Esophagus muscularis mucosa (tissue), 4 donors: ENCODE results near the gene ETFB. TPM values are rescaled to one million over a fixed set of nuclear protein-coding genes. Genes with fewer than 3 reads are reported as not detected.

Experiments
- DNase-seq: peaks from one replicate; pipeline ENCODE4 v3.0.0-alpha.2; 2017; ENCODE audit errors: extremely low spot score
- H3K27ac ChIP-seq, 4 donors: fragments of 200-600 bp; sonication (generic); replicated peaks in 1 of 4; 1 replicate in 3 of 4; 2 replicates in 1 of 4; pipeline ENCODE4 v1.5.1; 2016 to 2019; ENCODE audit warnings: mild to moderate bottlenecking in 1 of 4
- H3K27me3 ChIP-seq, 4 donors: fragments of 200-600 bp; sonication (generic); one replicate each; pipeline versions ENCODE4 v1.5.1 to v1.6.0; 2016 to 2019
- H3K36me3 ChIP-seq, 4 donors: fragments of 200-600 bp; sonication (generic); one replicate each; pipeline ENCODE4 v1.5.1; 2016 to 2019
- H3K4me1 ChIP-seq, 4 donors: fragments of 200-600 bp; sonication (generic); one replicate each; pipeline ENCODE4 v1.5.1; 2016 to 2019
- H3K4me3 ChIP-seq, 4 donors: fragments of 200-600 bp; sonication (generic); 1 replicate in 2 of 4; 2 replicates in 2 of 4; pipeline ENCODE4 v1.5.1; 2016 to 2019; ENCODE audit warnings: mild to moderate bottlenecking in 4 of 4, moderate library complexity in 1 of 4
- H3K9me3 ChIP-seq, 4 donors: fragments of 200-600 bp; sonication (generic); 1 replicate in 3 of 4; 2 replicates in 1 of 4; pipeline ENCODE4 v1.5.1; 2016 to 2019
- EP300 ChIP-seq: sonication (generic); formaldehyde crosslinking; IDR thresholded peaks from one replicate; pipeline ENCODE4 v1.6.1; 2017; ENCODE audit warnings: antibody characterized with exemption
- POLR2A ChIP-seq: fragments of 450-650 bp; IDR thresholded peaks from one replicate; pipeline ENCODE4 v1.6.1; 2017; ENCODE audit warnings: antibody characterized with exemption, moderate library complexity, mild to moderate bottlenecking, low read depth
- POLR2AphosphoS5 ChIP-seq, 2 donors: sonication (generic); formaldehyde crosslinking; IDR thresholded peaks; one replicate each; pipeline ENCODE4 v1.6.1; 2017; ENCODE audit warnings: antibody characterized with exemption in 2 of 2
- WGBS: methylation state at CpG from one replicate; pipeline ENCODE4 v1.1.5; 2018; 5-methylcytosine and 5-hydroxymethylcytosine counted together
- intact Hi-C: fragments of 100-400 bp; cut with DNase I; formaldehyde crosslinking; loops from one replicate; pipeline ENCODE4 v1.15.1; 2023
- total RNA-seq, 4 donors: library from RNA; depleted of rRNA; stranded (reverse); fragments of >200 nt; gene quantifications; one replicate each; pipeline versions ENCODE4 v1.1.0 to v1.2.1, GENCODE V29; 2016
- TF ChIP-seq, protein P1 (sequence below), 3 experiments: fragments of 200-600 bp in 2 of 3; fragments of 450-650 bp in 1 of 3; sonication (generic) in 2 of 3; IDR thresholded peaks; one replicate each; pipeline ENCODE4 v1.5.1; 2017 to 2019; ENCODE audit warnings: antibody characterized with exemption in 3 of 3, mild to moderate bottlenecking in 2 of 3, moderate library complexity in 1 of 3

ETFB gene
- total RNA-seq, 4 donors from 2014 or later: 86.3 to 121 (median 106) TPM

DNA sequence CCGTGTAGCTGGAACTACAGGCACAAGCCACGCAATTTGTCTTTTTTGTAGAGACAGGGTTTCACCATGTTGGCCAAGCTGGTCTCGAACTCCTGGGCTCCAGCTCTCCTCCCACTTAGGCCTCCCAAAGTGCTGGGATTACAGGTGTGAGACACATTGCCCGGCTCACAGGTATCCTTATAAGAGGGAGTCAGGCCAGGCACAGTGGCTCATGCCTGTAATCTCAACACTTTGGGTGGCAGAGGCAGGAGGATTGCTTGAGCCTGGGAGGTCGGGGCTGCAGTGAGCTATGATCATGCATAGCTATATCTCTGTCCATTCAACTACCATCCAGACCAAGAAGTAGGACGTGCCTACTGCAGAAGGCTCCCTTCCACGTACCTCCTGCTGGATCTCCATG is 64.9 kb downstream of the ETFB start:
- H3K9me3 ChIP-seq: peaks cover 0 to 33% (median 18%) of the 10 kb centered on the region in 4 donors
- intact Hi-C loops: no loop called here
- DNase-seq: no peak
- H3K27ac ChIP-seq: no peak overlapping the region
- H3K4me1 ChIP-seq: no peaks in the 10 kb centered on the region
- H3K27me3 ChIP-seq: peaks cover 0 to 57% (median 0%) of the 10 kb centered on the region in 4 donors
- 81% methylated on average over 7 of the region's 7 CpGs for WGBS
- TF ChIP-seq, protein P1, sequence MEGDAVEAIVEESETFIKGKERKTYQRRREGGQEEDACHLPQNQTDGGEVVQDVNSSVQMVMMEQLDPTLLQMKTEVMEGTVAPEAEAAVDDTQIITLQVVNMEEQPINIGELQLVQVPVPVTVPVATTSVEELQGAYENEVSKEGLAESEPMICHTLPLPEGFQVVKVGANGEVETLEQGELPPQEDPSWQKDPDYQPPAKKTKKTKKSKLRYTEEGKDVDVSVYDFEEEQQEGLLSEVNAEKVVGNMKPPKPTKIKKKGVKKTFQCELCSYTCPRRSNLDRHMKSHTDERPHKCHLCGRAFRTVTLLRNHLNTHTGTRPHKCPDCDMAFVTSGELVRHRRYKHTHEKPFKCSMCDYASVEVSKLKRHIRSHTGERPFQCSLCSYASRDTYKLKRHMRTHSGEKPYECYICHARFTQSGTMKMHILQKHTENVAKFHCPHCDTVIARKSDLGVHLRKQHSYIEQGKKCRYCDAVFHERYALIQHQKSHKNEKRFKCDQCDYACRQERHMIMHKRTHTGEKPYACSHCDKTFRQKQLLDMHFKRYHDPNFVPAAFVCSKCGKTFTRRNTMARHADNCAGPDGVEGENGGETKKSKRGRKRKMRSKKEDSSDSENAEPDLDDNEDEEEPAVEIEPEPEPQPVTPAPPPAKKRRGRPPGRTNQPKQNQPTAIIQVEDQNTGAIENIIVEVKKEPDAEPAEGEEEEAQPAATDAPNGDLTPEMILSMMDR (IDR thresholded peaks at IDR 0.05): no peak
- TF ChIP-seq POLR2A (no peak), POLR2AphosphoS5 (IDR thresholded peaks at IDR 0.05) (no peak), EP300 (no peak)
- H3K36me3 ChIP-seq: no peaks in the 10 kb centered on the region
- no peak overlapping the region for H3K4me3 ChIP-seq

DNA sequence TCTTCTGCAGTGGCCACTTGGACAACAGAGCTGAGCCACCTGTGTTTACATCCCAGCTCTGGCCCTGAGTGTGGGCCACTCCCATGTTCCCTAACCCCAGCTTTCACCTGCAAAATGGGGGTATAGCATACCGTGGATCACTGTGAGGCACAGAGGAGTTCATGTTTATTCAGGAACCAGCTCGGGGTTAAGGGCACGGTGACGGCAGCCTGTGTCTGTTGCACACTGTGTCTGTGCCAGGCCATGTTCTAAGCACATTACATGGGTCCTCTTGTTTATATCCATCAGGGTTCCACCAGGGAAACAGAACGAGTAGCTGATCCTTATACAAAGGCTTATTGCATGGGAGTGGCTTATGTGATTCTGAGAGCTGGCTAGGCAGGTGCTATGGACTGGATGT is 68.8 kb downstream of the ETFB start:
- Histone ChIP-seq H3K4me1 (no peaks in the 10 kb centered on the region), H3K27ac (no peak overlapping the region), H3K27me3 (peaks cover 0 to 76% (median 5%) of the 10 kb centered on the region in 4 donors), H3K36me3 (no peaks in the 10 kb centered on the region), H3K9me3 (peaks cover 0 to 10% (median 4%) of the 10 kb centered on the region in 4 donors), H3K4me3 (no peak overlapping the region)
- TF ChIP-seq, protein P1 (IDR thresholded peaks at IDR 0.05): no peak
- intact Hi-C loops: no loop called here
- WGBS: 82% methylated on average over 4 of the region's 5 CpGs
- DNase-seq: no peak

DNA sequence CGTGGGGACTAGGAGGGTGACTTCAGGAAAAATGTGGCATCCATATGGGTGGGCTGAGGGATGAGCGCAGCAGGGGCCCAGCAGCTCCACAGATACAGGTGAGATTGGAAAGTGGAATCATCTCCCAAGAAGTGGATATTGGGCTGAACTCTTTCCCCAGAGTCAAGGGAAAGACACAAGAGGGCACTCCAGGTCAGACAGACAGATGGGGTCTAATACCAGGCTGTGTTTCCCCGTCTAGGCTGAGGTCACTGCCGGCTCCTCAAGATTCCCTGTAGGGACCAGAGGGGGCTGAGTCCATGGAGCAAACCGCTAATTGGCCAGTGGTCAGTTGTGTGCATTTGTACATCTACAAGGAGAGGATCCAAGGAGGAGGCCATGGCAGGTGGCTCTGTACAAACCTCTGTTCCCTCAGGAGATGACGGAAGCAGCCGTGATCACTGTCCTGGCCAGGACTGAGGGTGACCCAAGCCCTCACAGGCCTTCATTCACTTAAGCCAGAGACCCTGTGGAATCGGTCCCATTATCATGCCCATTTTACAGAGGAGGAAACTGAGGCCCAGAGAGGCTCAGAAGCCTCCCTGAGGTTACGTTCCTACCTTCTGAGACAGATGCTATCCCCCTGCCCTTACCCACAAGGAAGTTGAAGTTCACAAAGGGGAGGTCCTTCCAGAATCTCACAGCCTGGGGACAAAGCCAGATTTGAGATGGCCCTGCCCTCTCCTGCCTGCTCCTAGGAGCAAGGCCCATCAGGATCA is 69.7 kb downstream of the ETFB start:
- no peak for TF ChIP-seq POLR2A
- TF ChIP-seq, protein P1 (IDR thresholded peaks at IDR 0.05): no peak
- TF ChIP-seq EP300: no peak
- no peak for TF ChIP-seq POLR2AphosphoS5 (IDR thresholded peaks at IDR 0.05)
- intact Hi-C loops: no loop called here
- DNase-seq: no peak
- Histone ChIP-seq H3K4me3 (no peak overlapping the region), H3K9me3 (peaks cover 0 to 3% (median 0%) of the 10 kb centered on the region in 4 donors), H3K36me3 (no peaks in the 10 kb centered on the region), H3K4me1 (no peaks in the 10 kb centered on the region), H3K27me3 (peaks cover 0 to 74% (median 5%) of the 10 kb centered on the region in 4 donors), H3K27ac (no peak overlapping the region)
- 51% methylated on average over 9 of the region's 9 CpGs for WGBS

DNA sequence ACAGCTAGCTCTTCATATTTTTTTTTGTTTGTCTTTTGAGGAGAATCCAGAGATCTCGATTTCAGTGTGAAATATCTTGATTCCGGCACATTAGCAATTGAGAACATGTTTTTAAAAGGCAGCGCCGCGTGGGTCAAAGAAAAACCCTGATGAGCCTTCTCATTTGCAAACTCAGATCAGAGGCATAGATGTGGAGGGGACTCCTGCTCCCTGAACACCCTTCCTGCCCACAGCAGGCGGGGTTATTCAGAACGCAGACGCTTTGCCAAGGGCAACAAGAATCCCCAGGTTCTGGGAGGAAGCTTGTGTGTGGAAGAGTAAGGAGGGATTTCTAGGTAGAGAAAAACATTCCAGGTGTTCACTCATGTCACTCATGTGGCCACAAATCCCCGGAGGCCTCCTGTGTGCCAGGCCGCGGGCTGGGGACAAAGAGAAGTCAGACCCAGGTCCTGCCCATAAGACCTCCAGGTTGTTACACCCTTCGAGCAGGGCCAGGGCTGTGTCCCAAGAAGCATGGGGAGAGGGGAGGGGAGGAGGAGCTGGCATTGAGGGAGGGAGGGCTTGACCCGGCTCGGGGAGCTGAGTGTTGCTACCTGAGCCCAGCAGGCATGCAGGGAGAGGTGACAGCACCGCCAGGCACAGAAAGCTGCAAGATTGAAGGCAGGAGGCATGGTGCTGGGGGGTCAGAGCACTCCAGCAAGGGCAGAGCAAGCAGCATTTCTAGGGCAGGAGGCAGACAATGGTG is 70.6 kb downstream of the ETFB start:
- DNase-seq: no peak
- 50% methylated on average over 15 of the region's 15 CpGs for WGBS
- no peaks in the 10 kb centered on the region for H3K36me3 ChIP-seq
- H3K27ac ChIP-seq: no peak overlapping the region
- no peak overlapping the region for H3K4me3 ChIP-seq
- H3K4me1 ChIP-seq: no peaks in the 10 kb centered on the region
- H3K9me3 ChIP-seq: peaks cover 0 to 8% (median under 1%) of the 10 kb centered on the region in 4 donors
- peaks cover 0 to 75% (median 5%) of the 10 kb centered on the region in 4 donors for H3K27me3 ChIP-seq
- no peak for TF ChIP-seq POLR2A
- TF ChIP-seq, protein P1 (IDR thresholded peaks at IDR 0.05): no peak
- TF ChIP-seq EP300: no peak
- TF ChIP-seq POLR2AphosphoS5 (IDR thresholded peaks at IDR 0.05): no peak
- intact Hi-C loops: no loop called here

Other genes starting within 250 kb of the ETFB start
- 1 to 10 TPM; 2.0 to 9.4 (median 3.5) TPM for gene SIGLEC9, start 241.5 kb downstream of the ETFB start, total RNA-seq
- gene SIGLEC7, start 224.1 kb downstream of the ETFB start, total RNA-seq: 1 to 10 TPM in 1 of 4 donors, under 1 TPM in 2, not detected in 1; 0.19 to 2.2 (median 0.92) TPM
- gene CD33, start 141.3 kb downstream of the ETFB start, total RNA-seq: 1 to 10 TPM; 3.0 to 9.9 (median 5.5) TPM
- not detected for gene SIGLECL1, start 115.3 kb downstream of the ETFB start, total RNA-seq
- gene IGLON5, start 54.7 kb downstream of the ETFB start, total RNA-seq: under 1 TPM in 1 of 4 donors, not detected in 3; 0.17 TPM
- gene VSIG10L, start 24.2 kb downstream of the ETFB start, total RNA-seq: 1 to 10 TPM; 1.3 to 3.4 (median 2.2) TPM
- not detected for gene CLDND2, start 2.6 kb upstream of the ETFB start, total RNA-seq
- gene NKG7, start 6.3 kb upstream of the ETFB start, total RNA-seq: 1 to 10 TPM in 3 of 4 donors, not detected in 1; 1.5 to 4.1 (median 2.4) TPM
- gene LIM2, start 21.6 kb upstream of the ETFB start, total RNA-seq: not detected
- gene C19orf84, start 24.2 kb upstream of the ETFB start, total RNA-seq: not detected
- 1 to 10 TPM; 1.4 to 4.1 (median 2.4) TPM for gene SIGLEC10, start 51.3 kb upstream of the ETFB start, total RNA-seq
- 1 to 10 TPM in 1 of 4 donors, under 1 TPM in 2, not detected in 1; 0.66 to 1.7 (median 0.86) TPM for gene SIGLEC8, start 92.1 kb upstream of the ETFB start, total RNA-seq
- not detected for gene CEACAM18, start 112.2 kb upstream of the ETFB start, total RNA-seq
- gene SIGLEC12, start 135.4 kb upstream of the ETFB start, total RNA-seq: under 1 TPM in 1 of 4 donors, not detected in 3; 0.29 TPM
- 1 to 10 TPM in 3 of 4 donors, under 1 TPM in 1; 0.58 to 6.3 (median 3.5) TPM for gene SIGLEC6, start 165.3 kb upstream of the ETFB start, total RNA-seq
- 1 to 10 TPM; 3.6 to 5.8 (median 4.9) TPM for gene ZNF175, start 204.9 kb upstream of the ETFB start, total RNA-seq